Measurements from ENCODE around the gene HPCAL4.

The HPCAL4 gene

GRCh38 chr1:39637361-39637760, 53.9 kb downstream of the HPCAL4 start:
- Histone ChIP-seq H3K4me3 (ENCODE audit: low read depth, low read length) (no peak overlapping the region), H3K4me1 (no peaks in the 10 kb centered on the region), H3K36me3 (no peaks in the 10 kb centered on the region), H3K9me3 (no peaks in the 10 kb centered on the region), H3K27me3 (no peaks in the 10 kb centered on the region)
- no peak for DNase-seq
- TF ChIP-seq CTCF (IDR thresholded peaks at IDR 0.05; ENCODE audit: low read depth, low read length): no peak

- Histone ChIP-seq H3K27me3 (no peaks in the 10 kb centered on the region), H3K4me1 (no peaks in the 10 kb centered on the region), H3K36me3 (no peaks in the 10 kb centered on the region), H3K9me3 (no peaks in the 10 kb centered on the region), H3K4me3 (ENCODE audit: low read depth, low read length) (no peak overlapping the region)
- no peak for TF ChIP-seq CTCF (IDR thresholded peaks at IDR 0.05; ENCODE audit: low read depth, low read length)
- no peak for DNase-seq
These were observed 55.4 kb downstream of the HPCAL4 start for GRCh38 chr1:39635871-39636210.

- TF ChIP-seq CTCF (IDR thresholded peaks at IDR 0.05; ENCODE audit: low read depth, low read length): no peak
- H3K36me3 ChIP-seq: no peaks in the 10 kb centered on the region
- no peak for DNase-seq
- H3K4me3 ChIP-seq (ENCODE audit: low read depth, low read length): no peak overlapping the region
- no peaks in the 10 kb centered on the region for H3K27me3 ChIP-seq
- no peaks in the 10 kb centered on the region for H3K4me1 ChIP-seq
- H3K9me3 ChIP-seq: no peaks in the 10 kb centered on the region
These were observed 55.9 kb downstream of the HPCAL4 start for GRCh38 chr1:39635205-39635870.

- H3K9me3 ChIP-seq: no peaks in the 10 kb centered on the region
- H3K36me3 ChIP-seq: no peaks in the 10 kb centered on the region
- no peaks in the 10 kb centered on the region for H3K27me3 ChIP-seq
- no peak for TF ChIP-seq CTCF (IDR thresholded peaks at IDR 0.05; ENCODE audit: low read depth, low read length)
- no peak overlapping the region for H3K4me3 ChIP-seq (ENCODE audit: low read depth, low read length)
- H3K4me1 ChIP-seq: no peaks in the 10 kb centered on the region
- no peak for DNase-seq
These were observed 57.8 kb downstream of the HPCAL4 start for GRCh38 chr1:39633422-39633821.

GRCh38 chr1:39632682-39633417, 58.4 kb downstream of the HPCAL4 start:
- H3K36me3 ChIP-seq: no peaks in the 10 kb centered on the region
- no peak for DNase-seq
- no peak for TF ChIP-seq CTCF (IDR thresholded peaks at IDR 0.05; ENCODE audit: low read depth, low read length)
- H3K9me3 ChIP-seq: no peaks in the 10 kb centered on the region
- no peak overlapping the region for H3K4me3 ChIP-seq (ENCODE audit: low read depth, low read length)
- no peaks in the 10 kb centered on the region for H3K27me3 ChIP-seq
- H3K4me1 ChIP-seq: no peaks in the 10 kb centered on the region

GRCh38 chr1:39632323-39632681, 58.9 kb downstream of the HPCAL4 start:
- H3K27me3 ChIP-seq: no peaks in the 10 kb centered on the region
- no peaks in the 10 kb centered on the region for H3K4me1 ChIP-seq
- TF ChIP-seq CTCF (IDR thresholded peaks at IDR 0.05; ENCODE audit: low read depth, low read length): no peak
- no peaks in the 10 kb centered on the region for H3K36me3 ChIP-seq
- DNase-seq: no peak
- H3K4me3 ChIP-seq (ENCODE audit: low read depth, low read length): no peak overlapping the region
- H3K9me3 ChIP-seq: no peaks in the 10 kb centered on the region

All from BE2C (cell line).